GM18505 (cell line): ENCODE results near the gene PAM.

Source experiments
- ATAC-seq: cut with Tn5 transposase; IDR thresholded peaks from one replicate; pipeline ENCODE4 v1.9.1; 2021; ENCODE audit not compliant: unreplicated experiment
- POLR2A ChIP-seq: IDR thresholded peaks from 4 replicates; pipeline ENCODE4 v1.6.1; 2011; ENCODE audit warnings: borderline replicate concordance; ENCODE audit not compliant: insufficient read depth, insufficient read length; ENCODE audit errors: extremely low read depth

The PAM gene

DNA sequence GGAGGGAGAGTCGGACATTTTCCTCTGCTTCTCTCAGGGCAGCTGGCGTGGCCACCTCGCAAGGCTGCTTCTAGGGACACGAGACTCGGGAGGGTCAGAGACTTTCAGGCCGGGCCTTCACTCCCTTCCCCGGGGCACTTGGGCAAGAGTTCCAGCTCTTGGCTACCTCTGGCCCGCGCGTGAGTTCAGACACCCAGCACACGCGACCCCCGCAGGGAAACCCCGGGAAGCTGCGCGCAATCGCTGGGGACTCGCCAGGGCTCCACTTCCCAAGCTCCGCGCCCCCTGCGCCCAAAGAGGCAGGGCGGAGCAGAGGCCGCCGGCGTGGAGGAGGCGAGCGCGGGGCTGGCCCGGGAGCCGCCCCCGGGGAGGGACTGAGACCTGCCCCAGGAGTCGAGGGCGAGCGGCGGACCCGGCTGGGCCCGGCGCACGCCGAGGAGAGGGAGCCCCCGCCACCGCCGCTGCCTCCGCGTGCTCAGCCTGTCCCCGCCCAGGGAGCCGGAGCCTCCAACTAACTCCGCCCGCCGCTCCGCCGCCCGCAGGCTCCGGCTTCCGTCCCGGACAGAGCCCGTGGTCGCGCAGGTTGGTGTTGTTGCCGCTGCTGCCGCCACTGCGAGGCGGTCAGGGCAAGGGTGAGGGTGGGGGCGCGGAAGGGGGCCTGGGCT is at the start of gene PAM:
TSS of gene PAM (plus strand) at position 539 of the 665 bp plus-strand sequence. CDS start 110,891 bp downstream, outside the sequence.
- ATAC-seq, result peak; percentile 86
- TF ChIP-seq POLR2A, result peak; percentile 44

- no peak for TF ChIP-seq POLR2A
- ATAC-seq, result no peak
Observed at GRCh38 chr5:102711525-102712385, 43.4 kb upstream of the PAM start.

- no peak for TF ChIP-seq POLR2A
- no peak for ATAC-seq
Observed at GRCh38 chr5:102713278-102713677, 41.8 kb upstream of the PAM start.

- ATAC-seq, result peak; percentile 84
- no peak for TF ChIP-seq POLR2A
Observed at GRCh38 chr5:102713682-102714231, 41.3 kb upstream of the PAM start.

DNA sequence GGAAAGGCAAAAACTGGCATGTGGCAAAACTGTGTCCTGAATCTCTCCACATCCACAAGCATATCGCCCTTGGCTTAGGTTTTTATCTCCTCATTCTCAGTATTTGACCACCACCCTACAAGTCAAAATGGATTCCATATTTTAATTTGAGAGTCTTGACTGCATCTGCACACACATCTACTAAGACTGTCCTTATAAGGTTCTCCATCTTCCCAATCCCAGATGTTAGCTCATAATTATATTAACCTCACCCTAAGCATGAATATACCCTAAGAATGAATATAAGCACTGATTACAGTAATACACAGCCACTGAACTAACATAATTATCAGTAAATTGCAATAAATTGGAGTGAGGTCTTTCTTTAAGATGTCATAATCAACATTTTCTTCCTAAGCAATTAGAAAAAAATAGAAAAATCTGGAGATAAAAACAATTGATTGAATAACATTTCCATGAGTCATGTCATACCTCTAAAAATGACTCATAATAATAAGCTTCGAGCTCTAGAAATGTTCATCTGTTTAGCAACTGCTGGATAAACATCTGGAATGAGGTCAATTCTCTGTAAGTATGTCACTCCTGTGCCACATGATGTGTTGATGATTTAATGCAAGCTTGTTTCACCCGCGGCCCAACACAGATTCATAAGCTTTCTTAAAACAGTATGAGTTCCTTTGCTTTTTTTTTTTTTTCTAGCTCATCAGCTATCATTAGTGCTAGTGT is 39.9 kb upstream of the PAM start:
- ATAC-seq, result no peak
- TF ChIP-seq POLR2A, result no peak

- TF ChIP-seq POLR2A, result no peak
- no peak for ATAC-seq
Observed at GRCh38 chr5:102716017-102716416, 39.1 kb upstream of the PAM start.

DNA sequence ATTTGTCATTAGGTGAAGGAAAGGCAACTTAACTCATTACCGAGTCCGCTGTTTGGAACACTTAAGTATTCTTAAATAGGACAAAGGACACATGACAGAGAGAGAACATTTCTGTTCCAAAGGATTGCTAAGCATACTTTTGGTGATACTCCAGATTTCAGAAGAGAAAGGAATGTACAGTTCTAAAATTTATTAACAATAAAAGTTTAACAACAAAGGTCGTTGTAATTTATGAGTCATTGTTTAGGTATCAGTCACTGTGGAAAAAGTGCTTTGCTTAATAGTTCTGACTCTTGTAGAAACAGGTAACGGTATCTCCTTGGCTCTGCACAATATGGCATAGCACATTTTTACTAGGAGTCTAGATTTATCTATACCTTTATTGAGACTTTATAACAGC is 36.3 kb upstream of the PAM start:
- TF ChIP-seq POLR2A, result no peak
- no peak for ATAC-seq

DNA sequence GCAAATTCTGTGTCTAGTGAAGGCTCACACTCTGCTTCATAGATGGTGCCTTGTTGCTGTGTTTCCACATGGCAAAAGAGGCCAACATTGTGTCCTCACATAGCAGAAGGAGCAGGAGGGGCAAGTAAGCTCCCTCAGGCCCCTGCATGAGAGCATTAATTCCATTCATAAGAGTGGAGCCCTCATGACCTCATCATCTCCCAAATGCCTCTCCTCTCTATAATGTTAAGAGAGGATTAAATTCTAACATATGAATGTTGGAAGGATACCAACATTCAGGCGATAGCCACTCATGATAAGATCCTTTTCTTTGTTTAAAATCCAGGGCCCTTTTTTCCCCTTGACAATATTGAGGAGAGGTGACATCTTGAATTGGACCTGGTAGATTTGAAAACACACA is 35.2 kb upstream of the PAM start:
- TF ChIP-seq POLR2A, result no peak
- ATAC-seq, result no peak

DNA sequence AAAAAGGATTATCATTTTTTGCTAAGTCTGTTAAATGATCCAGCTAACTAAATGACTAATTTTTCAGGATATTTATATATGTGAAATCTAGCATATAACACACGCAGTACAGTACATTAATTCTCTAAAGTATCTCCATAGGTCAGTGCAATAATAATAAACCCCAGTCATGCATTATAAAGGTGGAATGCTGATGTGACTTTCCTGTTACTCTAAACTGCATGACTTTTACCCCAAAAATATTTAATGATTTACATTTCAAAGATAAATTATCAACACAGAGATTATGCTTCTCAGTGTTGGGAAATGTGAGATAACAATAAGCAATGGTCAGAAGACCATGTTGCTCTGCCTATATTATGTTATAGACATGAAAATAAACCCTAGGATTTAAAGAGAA is 34.1 kb upstream of the PAM start:
- TF ChIP-seq POLR2A, result no peak
- ATAC-seq, result no peak

DNA sequence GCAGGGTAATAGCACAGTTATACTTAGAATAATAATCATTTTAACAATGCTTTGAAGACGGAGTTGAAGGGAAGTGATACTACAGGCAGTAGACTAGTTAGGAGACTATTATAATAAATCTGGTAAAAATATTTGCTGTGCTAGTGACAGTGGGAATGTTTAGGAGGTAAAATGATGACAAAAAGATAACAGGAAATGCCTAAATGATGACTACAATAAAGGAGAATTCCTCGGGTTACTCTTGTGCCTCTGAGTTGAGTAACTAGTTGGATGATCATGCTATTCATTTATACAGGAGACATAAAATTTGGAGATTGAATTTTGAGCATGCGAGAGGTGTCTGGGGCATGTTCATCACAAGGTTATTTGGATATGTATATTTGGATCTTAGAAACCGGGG is 32.2 kb upstream of the PAM start:
- ATAC-seq, result no peak
- no peak for TF ChIP-seq POLR2A

GRCh38 chr5:102731693-102732092 is 23.4 kb upstream of the PAM start:
- no peak for ATAC-seq
- no peak for TF ChIP-seq POLR2A

GRCh38 chr5:102733534-102733933 is 21.6 kb upstream of the PAM start:
- TF ChIP-seq POLR2A, result no peak
- ATAC-seq, result no peak

DNA sequence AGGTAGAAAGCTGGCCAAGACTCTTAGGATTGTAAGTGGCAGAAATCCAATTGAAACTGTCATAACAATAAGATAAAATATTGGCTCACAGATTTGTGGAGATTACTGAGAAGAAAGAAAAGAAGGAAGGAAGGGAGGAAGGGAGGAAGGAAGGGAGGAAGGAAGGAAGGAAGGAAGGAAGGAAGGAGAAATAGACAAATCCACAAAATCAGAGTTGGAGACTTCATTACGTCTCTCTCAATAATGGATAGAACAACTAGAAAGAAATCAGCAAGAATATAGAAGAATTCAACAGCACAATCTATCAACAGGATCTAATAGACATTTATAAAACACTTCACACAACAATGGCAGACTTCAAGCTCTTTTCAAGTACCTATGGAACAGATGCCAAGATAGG is 17.9 kb upstream of the PAM start:
- no peak for TF ChIP-seq POLR2A
- ATAC-seq, result no peak

- no peak for ATAC-seq
- TF ChIP-seq POLR2A, result no peak
Observed at GRCh38 chr5:102737805-102738469, 17.2 kb upstream of the PAM start.

DNA sequence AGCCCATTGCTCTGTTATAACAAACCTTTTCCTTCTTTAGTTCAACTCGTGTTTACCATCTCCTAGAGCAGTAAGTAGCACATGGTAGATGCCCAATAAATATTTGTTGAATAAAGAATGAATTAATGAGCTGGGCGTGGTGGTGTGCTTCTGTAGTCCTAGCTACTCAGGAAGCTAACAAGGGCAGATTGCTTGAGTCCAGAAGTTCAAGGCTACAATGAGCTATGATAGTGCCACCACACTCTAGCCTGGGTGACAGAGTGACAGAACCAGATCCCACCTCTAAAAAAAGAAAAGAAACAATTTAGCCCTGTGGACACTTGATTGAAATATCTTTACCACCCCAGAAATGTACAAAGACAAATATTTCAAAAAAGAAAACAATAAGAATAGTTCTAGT is 14.6 kb upstream of the PAM start:
- TF ChIP-seq POLR2A, result no peak
- no peak for ATAC-seq
